NT2/D1 (cell line): ENCODE data around the gene TNS3.
A peak's percentile ranks its signal among the peaks of the same experiment; 100 is the strongest.

ENCODE experiments used
- DNase-seq: peaks from one replicate; pipeline ENCODE4 v3.0.0-alpha.2; 2011; ENCODE audit warnings: low read depth, low spot score
- H3K27me3 ChIP-seq: 2 replicates; pipeline ENCODE4 v1.6.0; 2011; ENCODE audit warnings: mild to moderate bottlenecking; ENCODE audit not compliant: insufficient read length, insufficient read depth
- H3K36me3 ChIP-seq: 2 replicates; pipeline ENCODE4 v1.6.1; 2011; ENCODE audit warnings: mild to moderate bottlenecking, low read length, mixed read lengths; ENCODE audit not compliant: insufficient read depth, insufficient read length
- H3K4me1 ChIP-seq: 2 replicates; pipeline ENCODE4 v1.5.1; 2011; ENCODE audit not compliant: insufficient read depth, insufficient read length
- H3K4me3 ChIP-seq: 2 replicates; pipeline ENCODE4 v1.5.1; 2011; ENCODE audit warnings: low read depth; ENCODE audit not compliant: insufficient read length
- H3K9ac ChIP-seq: 2 replicates; pipeline ENCODE4 v1.6.0; 2011; ENCODE audit warnings: low read depth; ENCODE audit not compliant: insufficient read length
- H3K9me3 ChIP-seq: 2 replicates; pipeline ENCODE4 v1.5.1; 2011; ENCODE audit warnings: mild to moderate bottlenecking, low read length; ENCODE audit not compliant: insufficient read depth
- SUZ12 ChIP-seq: IDR thresholded peaks from 2 replicates; pipeline ENCODE4 v1.6.1; 2011; ENCODE audit not compliant: insufficient read length, insufficient read depth; ENCODE audit errors: extremely low read depth
- YY1 ChIP-seq: IDR thresholded peaks from 2 replicates; pipeline ENCODE4 v1.6.1; 2011; ENCODE audit not compliant: insufficient read length, insufficient read depth
- ZNF274 ChIP-seq: IDR thresholded peaks from 2 replicates; pipeline ENCODE4 v1.6.1; 2011; ENCODE audit warnings: mild to moderate bottlenecking, low read depth, low read length

The TNS3 gene

GRCh38 chr7:47330561-47331178 lies 251.2 kb downstream of the TNS3 start:
- Histone ChIP-seq H3K4me1 (peaks cover 43% of the 10 kb centered on the region), H3K9ac (no peak overlapping the region), H3K9me3 (no peaks in the 10 kb centered on the region), H3K27me3 (no peaks in the 10 kb centered on the region), H3K36me3 (peaks cover 37% of the 10 kb centered on the region), H3K4me3 (no peak overlapping the region)
- no peak for DNase-seq
- TF ChIP-seq YY1 (no peak), SUZ12 (no peak), ZNF274 (no peak)

- H3K9ac ChIP-seq: peak overlapping the region; percentile 23
- H3K9me3 ChIP-seq: no peaks in the 10 kb centered on the region
- H3K27me3 ChIP-seq: no peaks in the 10 kb centered on the region
- DNase-seq: no peak
- H3K4me1 ChIP-seq: peaks cover 45% of the 10 kb centered on the region
- TF ChIP-seq YY1 (no peak), ZNF274 (no peak), SUZ12 (no peak)
- H3K36me3 ChIP-seq: peaks cover 39% of the 10 kb centered on the region
- no peak overlapping the region for H3K4me3 ChIP-seq
These were observed 251.9 kb downstream of the TNS3 start for GRCh38 chr7:47330026-47330425.

- H3K4me3 ChIP-seq: no peak overlapping the region
- TF ChIP-seq YY1: no peak
- no peak for TF ChIP-seq SUZ12
- no peak for TF ChIP-seq ZNF274
- peaks cover 45% of the 10 kb centered on the region for H3K4me1 ChIP-seq
- DNase-seq: no peak
- peak overlapping the region; percentile 23 for H3K9ac ChIP-seq
- no peaks in the 10 kb centered on the region for H3K27me3 ChIP-seq
- peaks cover 43% of the 10 kb centered on the region for H3K36me3 ChIP-seq
- no peaks in the 10 kb centered on the region for H3K9me3 ChIP-seq
These were observed 252.5 kb downstream of the TNS3 start for GRCh38 chr7:47329320-47329926.

- H3K27me3 ChIP-seq: no peaks in the 10 kb centered on the region
- TF ChIP-seq ZNF274 (no peak), SUZ12 (no peak), YY1 (no peak)
- H3K4me1 ChIP-seq: peaks cover 43% of the 10 kb centered on the region
- H3K9ac ChIP-seq: peak overlapping the region; percentile 90
- peak overlapping the region; percentile 60 for H3K4me3 ChIP-seq
- DNase-seq: no peak
- H3K9me3 ChIP-seq: no peaks in the 10 kb centered on the region
- H3K36me3 ChIP-seq: peaks cover 40% of the 10 kb centered on the region
These were observed 253.3 kb downstream of the TNS3 start for GRCh38 chr7:47328392-47329319.

- no peaks in the 10 kb centered on the region for H3K27me3 ChIP-seq
- peaks cover 43% of the 10 kb centered on the region for H3K36me3 ChIP-seq
- peaks cover 43% of the 10 kb centered on the region for H3K4me1 ChIP-seq
- H3K9me3 ChIP-seq: no peaks in the 10 kb centered on the region
- DNase-seq: peak; percentile 77
- TF ChIP-seq SUZ12 (no peak), YY1 (no peak)
- H3K4me3 ChIP-seq: peak overlapping the region; percentile 60
- peak overlapping the region; percentile 90 for H3K9ac ChIP-seq
These were observed 254.1 kb downstream of the TNS3 start for GRCh38 chr7:47327698-47328391.

- peak overlapping the region; percentile 60 for H3K4me3 ChIP-seq
- peaks cover 45% of the 10 kb centered on the region for H3K36me3 ChIP-seq
- peak overlapping the region; percentile 58 for H3K9ac ChIP-seq
- DNase-seq: no peak
- TF ChIP-seq ZNF274 (no peak), YY1 (no peak), SUZ12 (no peak)
- no peaks in the 10 kb centered on the region for H3K9me3 ChIP-seq
- H3K4me1 ChIP-seq: peaks cover 43% of the 10 kb centered on the region
- H3K27me3 ChIP-seq: no peaks in the 10 kb centered on the region
These were observed 254.6 kb downstream of the TNS3 start for GRCh38 chr7:47327346-47327697.

GRCh38 chr7:47326808-47327207 lies 255.1 kb downstream of the TNS3 start:
- Histone ChIP-seq H3K4me1 (peaks cover 39% of the 10 kb centered on the region), H3K9me3 (no peaks in the 10 kb centered on the region), H3K27me3 (no peaks in the 10 kb centered on the region), H3K4me3 (no peak overlapping the region), H3K36me3 (peaks cover 45% of the 10 kb centered on the region), H3K9ac (peak overlapping the region; percentile 64)
- no peak for DNase-seq
- TF ChIP-seq YY1: no peak
- TF ChIP-seq SUZ12: no peak
- TF ChIP-seq ZNF274: no peak
